ENCODE data around the gene CASP9.
"Not testable (repeated sequence)": the region's sequence is repeated elsewhere in the genome, so short reads cannot be mapped to it uniquely, and the experiment has no call there.

CASP9 gene

GRCh38 chr1:15493869-15494390 is 30.1 kb downstream of the CASP9 start:
- FAIRE-seq: no peak

DNA sequence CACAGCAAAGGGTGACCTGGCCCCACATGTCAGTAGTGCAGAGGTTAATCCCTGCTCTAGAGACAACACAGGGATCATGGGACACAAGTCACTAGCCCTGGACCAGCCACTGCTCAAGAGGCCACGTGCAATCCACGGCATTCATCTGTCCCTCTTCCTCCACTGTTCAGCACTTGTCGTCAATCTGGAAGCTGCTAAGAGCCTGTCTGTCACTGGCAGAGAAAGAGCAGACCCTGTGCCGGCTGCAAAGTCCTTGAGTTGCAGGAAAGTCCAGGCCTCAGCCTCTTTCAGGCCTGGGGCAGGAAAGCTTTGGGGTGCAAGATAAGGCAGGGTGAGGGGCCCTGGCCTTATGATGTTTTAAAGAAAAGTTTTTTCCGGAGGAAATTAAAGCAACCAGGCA is 31.4 kb downstream of the CASP9 start:
- FAIRE-seq: no peak

- FAIRE-seq: not testable (repeated sequence)
Observed at GRCh38 chr1:15491010-15491409, 33.0 kb downstream of the CASP9 start.

DNA sequence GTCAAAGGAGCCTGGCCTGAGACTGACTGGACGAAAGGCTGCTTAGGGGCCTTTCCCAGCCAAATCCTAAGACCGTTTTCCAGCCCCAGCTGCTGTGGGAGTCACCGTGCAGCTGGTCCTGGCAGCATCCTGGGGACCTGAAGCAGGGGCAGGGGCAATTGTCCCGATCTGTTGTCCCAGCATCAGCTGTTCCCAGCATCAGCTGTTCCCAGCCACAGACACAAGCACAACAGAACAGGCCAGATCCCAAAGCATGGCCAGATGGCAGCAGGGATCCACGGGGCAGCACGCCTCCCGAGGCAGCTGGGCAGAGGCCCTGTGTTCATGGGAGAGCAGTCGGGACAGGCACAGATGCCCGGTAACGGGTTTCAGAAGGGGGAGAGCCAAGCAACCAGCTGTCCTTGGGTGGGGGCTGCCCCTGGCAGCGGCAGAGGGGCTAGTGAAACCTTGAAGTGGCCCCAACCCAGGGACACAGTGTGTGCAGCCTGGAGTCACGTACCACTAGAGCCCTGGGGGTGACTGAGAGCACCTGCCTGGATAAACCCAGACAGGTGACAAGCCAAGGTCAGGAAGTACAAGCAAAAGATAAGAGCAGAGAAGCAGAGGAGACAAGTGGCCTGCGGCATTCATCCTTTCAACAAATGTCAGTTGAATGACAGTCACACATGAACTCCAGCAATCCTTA is 34.8 kb downstream of the CASP9 start:
- FAIRE-seq: no peak

DNA sequence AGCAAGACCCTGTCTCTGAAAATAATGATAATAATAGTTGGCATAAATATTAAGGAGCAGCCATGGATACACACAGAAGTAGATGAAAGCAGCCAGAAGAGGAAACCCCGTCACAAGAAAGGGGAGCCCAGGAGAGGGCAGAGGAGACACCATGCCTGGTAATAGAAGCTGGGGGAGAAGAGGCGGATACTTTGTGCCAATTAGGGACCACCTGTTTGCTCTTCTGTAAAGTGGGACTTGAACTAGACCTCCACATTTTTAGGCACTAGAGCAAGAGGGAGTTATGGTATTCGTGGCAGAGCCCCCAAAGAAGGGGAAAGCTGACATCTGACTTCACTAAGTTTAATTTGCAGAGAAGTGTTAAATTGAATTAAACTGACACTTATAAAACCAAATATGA is 35.6 kb downstream of the CASP9 start:
- FAIRE-seq: no peak

GRCh38 chr1:15486844-15487610 is 37.0 kb downstream of the CASP9 start:
- FAIRE-seq: not testable (repeated sequence)

DNA sequence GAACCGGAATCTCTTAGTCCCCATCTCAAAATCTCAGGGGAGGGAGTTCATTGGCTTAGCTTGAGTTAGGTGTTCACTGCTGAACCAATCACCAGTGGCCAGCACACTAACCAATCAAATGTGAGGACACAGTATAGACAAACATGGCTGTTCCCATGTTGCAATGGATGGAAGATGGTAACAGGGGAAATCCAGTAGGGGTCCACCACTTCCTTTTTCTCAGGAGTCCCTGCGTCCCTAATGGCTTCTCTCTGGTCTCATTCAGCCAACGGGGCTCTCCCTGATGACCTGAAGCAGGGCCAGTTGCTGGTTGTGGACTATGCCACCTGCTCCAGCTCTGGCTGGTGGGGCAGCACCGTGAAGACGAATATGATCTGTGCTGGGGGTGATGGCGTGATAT is 38.4 kb downstream of the CASP9 start:
- FAIRE-seq: no peak

GRCh38 chr1:15484443-15484842 is 39.6 kb downstream of the CASP9 start:
- FAIRE-seq: not testable (repeated sequence)

- FAIRE-seq: no peak
Observed at GRCh38 chr1:15483971-15484370, 40.0 kb downstream of the CASP9 start.

- not testable (repeated sequence) for FAIRE-seq
Observed at GRCh38 chr1:15482983-15483543, 41.0 kb downstream of the CASP9 start.

DNA sequence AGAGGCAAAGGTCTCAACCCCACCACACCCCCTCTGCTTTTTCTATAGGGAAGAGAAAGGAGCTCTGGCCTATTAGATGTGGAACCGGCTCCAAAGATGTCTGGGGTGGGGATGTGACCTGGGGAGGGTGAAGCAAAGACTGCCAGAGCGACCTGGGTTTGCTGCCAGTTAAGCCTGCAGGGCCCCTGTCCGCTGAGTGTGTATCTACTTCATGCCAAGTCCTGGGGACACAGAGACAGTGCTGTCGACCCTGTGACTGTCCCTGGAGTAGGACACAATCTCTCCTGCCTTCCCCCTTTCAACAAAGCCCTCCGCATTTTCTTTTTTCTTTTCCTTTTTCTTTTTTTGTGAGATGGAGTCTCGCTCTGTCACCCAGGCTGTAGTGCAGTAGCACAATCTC is 41.6 kb downstream of the CASP9 start:
- FAIRE-seq: not testable (repeated sequence)

- no peak for FAIRE-seq
Observed at GRCh38 chr1:15479654-15480347, 44.2 kb downstream of the CASP9 start.

DNA sequence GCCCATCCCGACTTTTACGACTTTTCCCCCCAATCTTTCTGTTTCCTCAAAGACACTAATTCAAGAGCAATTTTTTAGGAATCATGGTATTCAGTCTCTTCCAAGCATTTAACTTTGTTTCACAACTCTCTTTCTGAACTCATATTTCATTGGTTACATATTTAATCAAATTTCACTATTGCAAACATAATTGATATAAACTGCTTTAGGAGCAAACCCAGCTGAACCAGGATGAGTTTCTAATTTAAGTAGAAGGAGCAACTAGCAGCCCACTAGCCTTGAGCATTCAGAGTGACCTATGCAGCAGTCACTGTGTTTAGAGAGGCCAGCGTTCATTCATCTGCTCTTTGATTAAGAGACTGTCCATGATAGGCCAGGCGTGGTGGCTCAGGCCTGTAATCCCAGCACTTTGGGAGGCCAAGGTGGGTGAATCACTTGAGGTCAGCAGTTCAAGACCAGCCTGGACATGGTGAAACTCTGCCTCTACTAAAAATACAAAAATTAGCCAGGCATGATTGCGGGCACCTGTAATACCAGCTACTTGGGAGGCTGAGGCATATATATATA is 46.3 kb downstream of the CASP9 start:
- no peak for FAIRE-seq

- no peak for FAIRE-seq
Observed at GRCh38 chr1:15476927-15477326, 47.1 kb downstream of the CASP9 start.

DNA sequence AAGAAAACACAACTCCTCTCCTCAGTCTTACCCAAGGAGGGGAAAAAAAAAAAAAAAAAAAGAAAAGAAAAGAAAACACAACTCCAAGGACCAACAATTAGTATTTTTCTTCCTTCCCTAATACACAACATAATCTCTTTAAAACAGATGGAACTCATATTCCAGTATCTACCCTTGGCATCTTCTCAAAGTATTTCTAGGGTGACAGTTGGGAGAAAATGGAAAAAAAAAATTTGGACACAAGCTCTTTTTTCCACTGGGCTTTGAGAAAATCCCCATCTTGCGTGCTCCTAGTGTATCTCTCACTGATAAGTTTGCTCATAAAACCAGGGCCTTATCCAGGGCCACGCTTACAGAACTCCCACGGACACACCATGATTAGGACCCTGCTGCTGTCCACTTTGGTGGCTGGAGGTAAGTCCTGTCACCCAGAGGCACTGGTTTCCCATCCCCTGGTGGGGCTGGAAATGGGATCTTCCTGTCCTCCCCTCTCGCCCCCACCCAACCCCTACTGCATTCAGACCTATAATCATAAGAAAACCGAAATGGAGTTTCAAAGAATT is 48.2 kb downstream of the CASP9 start, which contains the start of gene CELA2B:
TSS of gene CELA2B (plus strand) at position 353 of the 563 bp plus-strand sequence. CDS start at position 375, 22 bp downstream.
- FAIRE-seq: no peak

DNA sequence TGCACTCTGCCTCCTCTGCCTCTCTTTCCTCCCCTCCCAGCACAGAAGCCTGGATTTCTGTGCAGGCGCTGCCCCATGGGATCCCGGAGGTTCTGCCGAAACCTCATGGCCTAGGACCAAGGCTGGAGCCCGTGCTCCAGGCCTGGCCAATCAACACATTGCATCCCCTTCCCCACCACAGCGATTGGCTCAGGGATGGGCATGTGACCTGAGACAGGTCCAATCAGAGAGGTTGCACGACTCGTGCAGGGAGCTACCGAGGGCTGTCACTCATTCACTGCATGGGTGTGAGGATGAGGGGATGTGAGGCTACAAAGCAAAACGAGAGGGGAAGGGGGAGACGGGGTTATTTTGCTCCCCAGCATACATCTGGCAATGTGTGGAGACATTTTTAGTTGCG is 51.4 kb downstream of the CASP9 start:
- FAIRE-seq: no peak

DNA sequence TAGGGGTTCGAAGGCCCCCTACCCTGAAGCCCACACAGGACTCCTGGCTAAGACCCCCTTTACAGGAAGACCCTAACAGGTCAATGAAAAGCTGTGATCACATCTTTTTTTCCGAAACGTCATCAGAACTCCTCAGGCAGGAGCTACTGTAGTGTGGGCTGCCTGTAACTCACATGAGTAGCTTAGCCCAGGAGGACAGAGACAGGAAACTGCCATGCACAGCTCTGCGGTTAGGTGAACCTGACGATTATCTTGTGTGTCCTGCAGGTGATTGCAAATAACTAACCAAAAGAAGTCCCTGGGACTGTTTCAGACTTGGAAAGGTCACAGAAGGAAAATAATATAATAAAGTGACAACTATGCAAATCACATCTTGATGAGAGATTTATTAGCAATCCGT is 52.3 kb downstream of the CASP9 start:
- not testable (repeated sequence) for FAIRE-seq

DNA sequence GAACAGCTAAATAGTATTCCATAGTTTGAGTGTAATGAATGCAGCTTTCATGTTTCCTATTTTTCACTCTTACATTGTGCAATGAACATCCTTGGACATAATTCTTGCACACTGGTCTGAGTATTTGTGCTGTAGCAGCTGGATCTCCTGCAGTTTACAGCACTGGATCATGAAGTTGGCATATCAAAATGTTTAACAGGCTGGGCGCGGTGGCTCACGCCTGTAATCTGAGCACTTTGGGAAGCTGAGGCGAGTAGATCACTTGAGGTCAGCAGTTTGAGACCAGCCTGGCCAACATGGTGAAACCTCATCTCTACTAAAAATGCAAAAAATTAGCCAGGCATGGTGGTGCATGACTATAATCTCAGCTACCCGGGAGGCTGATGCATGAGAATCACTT is 52.9 kb downstream of the CASP9 start:
- not testable (repeated sequence) for FAIRE-seq

- FAIRE-seq: not testable (repeated sequence)
Observed at GRCh38 chr1:15469821-15470448, 54.1 kb downstream of the CASP9 start.

DNA sequence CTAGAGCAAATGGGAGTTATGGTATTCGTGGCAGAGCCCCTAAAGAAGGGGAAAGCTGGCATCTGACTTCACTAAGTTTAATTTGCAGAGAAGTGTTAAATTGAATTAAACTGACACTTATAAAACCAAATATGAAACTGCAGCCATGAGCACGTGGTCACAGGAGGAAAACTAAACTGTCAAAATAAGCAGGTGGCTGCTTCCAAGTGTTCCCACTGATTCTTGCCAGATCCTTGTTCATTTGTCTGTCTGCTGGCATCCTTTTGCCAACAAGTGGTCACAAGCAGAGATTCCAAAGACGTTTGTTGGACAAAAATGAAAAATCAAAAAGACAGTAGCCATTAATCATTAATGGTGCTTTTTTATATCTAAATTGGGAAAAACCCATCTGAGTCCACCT is 54.7 kb downstream of the CASP9 start:
- no peak for FAIRE-seq

- FAIRE-seq: no peak
Observed at GRCh38 chr1:15468145-15468544, 55.9 kb downstream of the CASP9 start.
